Spleen (tissue), 7 donors: ENCODE measurements around the gene CYP11A1.
"Not testable (repeated sequence)": the region's sequence is repeated elsewhere in the genome, so short reads cannot be mapped to it uniquely, and the experiment has no call there.

Experiments used
- CTCF ChIP-seq, 11 experiments: fragments of 200-600 bp in 7 of 11; fragments of 450-650 bp in 4 of 11; sonication (generic) in 4 of 11; IDR thresholded peaks in 8 of 11; conservative IDR thresholded peaks in 3 of 11; 1 replicate in 7 of 11; 2 replicates in 4 of 11; pipeline versions ENCODE4 v1.4.0 to v1.8.0; 2016 to 2021; ENCODE audit warnings: antibody characterized with exemption in 11 of 11, inconsistent platforms in 4 of 11, mild to moderate bottlenecking in 1 of 11
- POLR2AphosphoS5 ChIP-seq, 3 donors: sonication (generic); formaldehyde crosslinking; IDR thresholded peaks; one replicate each; pipeline ENCODE4 v1.5.1; 2017; ENCODE audit warnings: antibody characterized with exemption in 3 of 3
- donor health status: DM: no; HTN: no; CAD: no; lungs with moderate emphysema.
- donor health status: DM: no; HTN: no; CAD: no.
- donor health status: DM: no; HTN: no; CAD: no.

- TF ChIP-seq CTCF (IDR thresholded peaks at IDR 0.05 in 8 of 11, conservative IDR thresholded peaks at IDR 0.05 in 3 of 11); POLR2AphosphoS5 (IDR thresholded peaks at IDR 0.05): not testable (repeated sequence)
Measured at GRCh38 chr15:74360855-74361254, 6.6 kb downstream of the CYP11A1 start.
